NCI-H1417 (cell line): Measurements from ENCODE around the gene USP10.
A peak's percentile ranks its signal among the peaks of the same experiment; 100 is the strongest.

Source experiments
- DNase-seq, 3 experiments: peaks; one replicate each; lab custom pipeline; 2025; lab: John Stamatoyannopoulos, UW

The USP10 gene

DNA sequence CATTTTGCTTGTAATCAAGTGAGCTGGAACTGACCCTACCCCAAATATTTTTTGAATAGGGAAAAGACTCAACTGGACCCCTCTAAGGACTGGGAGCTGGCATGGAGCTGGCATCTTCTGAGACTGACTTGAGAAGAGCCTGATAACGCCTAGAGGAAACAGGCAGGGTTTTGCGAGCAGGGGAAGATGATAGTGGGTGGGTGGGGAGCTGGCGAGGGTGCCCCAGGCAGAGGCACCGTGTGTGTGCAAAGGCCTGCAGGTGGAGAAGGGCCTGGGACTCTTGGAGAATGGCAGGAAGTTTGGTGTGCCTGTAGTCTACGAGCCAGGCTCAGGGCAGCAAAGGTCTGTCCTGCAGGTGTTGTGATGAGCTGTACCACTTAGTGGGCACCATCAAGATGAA is 124.1 kb downstream of the USP10 start:
- no peak for DNase-seq

DNA sequence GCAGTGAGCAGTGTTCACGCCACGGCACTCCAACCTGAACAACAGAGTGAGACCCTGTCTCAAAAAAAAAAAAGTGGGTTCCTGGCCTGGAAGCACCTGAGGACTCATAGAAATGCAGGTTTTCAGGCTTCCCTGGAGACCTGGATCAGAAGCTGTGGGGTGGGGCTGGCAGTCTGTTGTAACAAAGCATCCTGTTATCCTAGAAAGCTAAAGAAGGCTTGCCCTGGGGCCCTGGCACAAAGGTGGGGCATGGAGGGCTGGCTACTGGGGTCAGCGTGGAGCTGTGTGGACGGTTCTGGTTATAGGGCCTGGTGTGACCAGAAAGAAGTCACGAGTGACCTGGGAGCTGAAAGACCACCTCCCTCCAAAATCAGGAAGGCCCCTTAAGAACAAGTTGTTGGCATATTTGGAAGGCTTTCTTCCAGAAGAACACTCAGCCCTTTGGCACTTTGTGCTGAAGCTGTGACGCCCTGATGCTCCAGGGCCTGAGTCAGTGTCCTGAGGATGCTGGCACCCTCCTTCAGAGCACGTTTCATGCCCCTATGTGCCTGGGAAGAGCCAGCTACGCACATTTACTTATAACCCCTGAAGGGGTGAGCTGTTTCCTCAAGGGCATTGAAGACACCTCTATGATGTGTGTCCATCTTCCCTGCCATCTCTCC is 126.2 kb downstream of the USP10 start:
- no peak for DNase-seq

DNA sequence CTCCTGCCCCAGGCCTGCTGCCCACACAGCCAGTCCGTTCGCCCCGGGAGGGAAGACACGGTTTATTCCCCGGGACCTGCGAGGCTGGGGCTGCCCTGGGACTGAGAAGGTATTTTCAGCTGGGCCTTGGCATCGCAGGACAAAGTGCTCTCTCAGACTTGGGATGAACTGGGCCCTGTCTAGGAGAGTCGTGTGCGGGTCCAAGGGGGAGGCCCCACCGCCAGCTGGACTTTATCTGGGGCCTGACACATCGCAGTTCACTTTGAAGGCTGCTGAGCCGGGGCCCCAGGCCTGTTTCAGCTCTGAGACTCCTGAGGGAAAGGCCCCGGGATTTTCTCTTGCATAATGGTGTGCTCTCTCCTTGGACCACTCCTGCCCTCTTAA is 126.8 kb downstream of the USP10 start:
- no peak for DNase-seq

DNA sequence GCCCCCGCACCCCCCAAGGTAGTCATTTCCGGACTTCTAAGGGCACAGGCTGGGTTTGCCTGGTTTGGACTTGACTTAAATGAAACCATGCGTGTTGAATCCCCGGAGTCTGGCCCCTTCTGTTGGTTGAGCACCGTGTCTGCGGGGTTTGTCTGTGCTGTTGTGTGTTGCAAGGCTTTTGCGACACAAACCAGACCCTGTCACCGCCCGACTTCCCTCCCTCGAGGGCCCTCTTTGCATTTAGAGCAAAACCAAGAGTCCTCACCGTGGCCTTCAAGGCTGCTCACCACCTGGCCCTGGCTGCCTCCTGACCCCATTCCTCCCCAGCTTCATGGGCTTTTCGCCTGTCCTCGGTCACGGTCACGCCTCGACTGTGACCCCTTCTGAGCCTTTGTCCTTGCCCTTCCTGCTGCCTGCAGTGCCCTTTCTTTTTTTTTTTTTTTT is 127.4 kb downstream of the USP10 start:
- DNase-seq = peak in 1 of 3 experiments; percentile 17

DNA sequence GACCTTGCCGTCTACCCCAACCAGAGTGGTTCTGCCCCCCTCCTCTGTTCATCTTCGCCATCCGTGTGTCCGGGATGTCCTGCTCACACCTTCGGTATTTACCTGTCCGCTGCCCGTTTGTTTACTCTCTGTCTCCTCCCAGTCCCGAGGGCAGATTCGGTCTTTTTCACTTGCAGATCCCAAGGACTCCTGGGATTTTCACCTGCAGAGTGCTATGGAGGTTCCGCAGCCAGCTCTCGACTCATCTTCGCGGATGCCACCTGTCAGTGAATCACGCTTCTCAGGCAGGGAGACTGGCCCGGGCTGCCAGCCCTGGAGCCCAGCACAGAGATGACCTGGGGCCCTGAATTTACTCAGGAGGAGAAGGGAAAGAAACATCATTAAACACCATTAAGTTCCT is 128.1 kb downstream of the USP10 start:
- DNase-seq = peak in 1 of 3 experiments; percentile 33

DNA sequence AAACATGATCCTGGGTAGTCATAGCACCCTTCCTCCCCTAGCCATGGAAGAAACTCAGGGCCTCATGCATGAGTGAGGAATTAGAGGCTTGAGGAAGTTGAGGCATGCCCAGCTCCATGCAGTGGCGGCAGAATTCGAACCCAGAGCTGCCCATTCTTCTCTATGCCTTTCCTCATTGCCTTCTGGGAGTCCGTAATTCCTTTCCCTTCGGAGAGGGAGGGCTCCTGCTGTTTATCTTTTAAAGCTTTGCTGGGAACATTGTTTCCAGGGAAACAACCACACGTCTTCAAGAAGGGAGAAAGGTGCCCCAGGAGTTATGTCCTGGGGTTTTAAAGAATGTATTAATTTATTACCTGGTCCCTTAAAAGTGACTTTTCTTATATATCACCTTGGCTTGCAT is 128.5 kb downstream of the USP10 start:
- no peak for DNase-seq
